CD4-positive, alpha-beta T cell (primary cell): ENCODE measurements around the gene RRAD. TPM values are rescaled to one million over a fixed set of nuclear protein-coding genes. Genes with fewer than 3 reads are reported as not detected.
A peak's percentile ranks its signal among the peaks of the same experiment; 100 is the strongest.
"Not testable (repeated sequence)": the region's sequence is repeated elsewhere in the genome, so short reads cannot be mapped to it uniquely, and the experiment has no call there.

Experiments used
- ATAC-seq: fragments of 200-7000 bp; cut with Tn5 transposase; one replicate; pipeline ENCODE4 v1.10.0; 2022; ENCODE audit warnings: mild to moderate bottlenecking; ENCODE audit not compliant: poor library complexity
- CTCF ChIA-PET: fragments of 350-600 bp; sonication (Branson Sonifier 250); formaldehyde crosslinking; loops from one replicate; lab custom pipeline; 2021; ENCODE audit warnings: antibody characterized with exemption, inconsistent platforms; lab: Charles Lee
- POLR2A ChIA-PET: fragments of 350-600 bp; sonication (Branson Sonifier 250); formaldehyde crosslinking; loops from one replicate; lab custom pipeline; 2021; ENCODE audit warnings: antibody characterized with exemption, inconsistent platforms; lab: Charles Lee
- DNase-seq, 14 experiments: peaks; one replicate each; pipeline ENCODE4 v3.0.0-alpha.2; 2013 to 2020; ENCODE audit warnings: mixed read lengths in 2 of 14
- H3K27ac ChIP-seq, 2 donors: one replicate each; pipeline versions ENCODE4 v1.5.1 to v1.7.0; 2013; ENCODE audit warnings: low read length in 2 of 2, low read depth in 1 of 2, mild to moderate bottlenecking in 1 of 2
- H3K27me3 ChIP-seq, 2 experiments: 1 replicate in 1 of 2; 2 replicates in 1 of 2; pipeline versions ENCODE4 v1.6.1 to v1.7.0; 2013; ENCODE audit warnings: low read length in 2 of 2, control low read depth in 1 of 2, mild to moderate bottlenecking in 1 of 2, moderate library complexity in 1 of 2; ENCODE audit not compliant: insufficient read depth in 2 of 2, control insufficient read depth in 1 of 2
- H3K36me3 ChIP-seq: one replicate; pipeline ENCODE4 v1.6.1; 2013; ENCODE audit warnings: low read length, control low read depth; ENCODE audit not compliant: insufficient read depth
- H3K4me1 ChIP-seq: one replicate; pipeline ENCODE4 v1.6.1; 2013; ENCODE audit warnings: low read length, control low read depth; ENCODE audit not compliant: insufficient read depth
- H3K4me3 ChIP-seq: one replicate; pipeline ENCODE4 v1.5.1; 2013; ENCODE audit warnings: mild to moderate bottlenecking, low read length, moderate library complexity
- H3K9me3 ChIP-seq, 2 experiments: 1 replicate in 1 of 2; 2 replicates in 1 of 2; pipeline versions ENCODE4 v1.6.1 to v1.7.0; 2013; ENCODE audit warnings: low read length in 2 of 2, mild to moderate bottlenecking in 2 of 2, control low read depth in 1 of 2, moderate library complexity in 1 of 2; ENCODE audit not compliant: control insufficient read depth in 1 of 2, insufficient read depth in 1 of 2
- H3K27ac Mint-ChIP-seq: one replicate; pipeline ENCODE4 v1.8.0; 2020; ENCODE audit warnings: mixed read lengths
- H3K27me3 Mint-ChIP-seq: one replicate; pipeline ENCODE4 v1.8.0; 2021; ENCODE audit warnings: mixed read lengths
- H3K36me3 Mint-ChIP-seq: one replicate; pipeline ENCODE4 v1.8.0; 2021; ENCODE audit warnings: low read depth, mixed read lengths
- H3K4me1 Mint-ChIP-seq: one replicate; pipeline ENCODE4 v1.8.0; 2021; ENCODE audit warnings: low read depth, mixed read lengths
- H3K4me3 Mint-ChIP-seq: one replicate; pipeline ENCODE4 v1.8.0; 2020; ENCODE audit warnings: mild to moderate bottlenecking, mixed read lengths
- H3K9me3 Mint-ChIP-seq: one replicate; pipeline ENCODE4 v1.8.0; 2020; ENCODE audit warnings: mixed read lengths
- CTCF ChIP-seq: fragments of 200-600 bp; IDR thresholded peaks from one replicate; pipeline ENCODE4 v1.8.0; 2022; ENCODE audit warnings: antibody characterized with exemption, mild to moderate bottlenecking
- intact Hi-C, 2 experiments: fragments of 100-400 bp; cut with DNase I in 1 of 2; cut with micrococcal nuclease in 1 of 2; formaldehyde crosslinking; loops; one replicate each; pipeline versions ENCODE4 v1.15.1 to v1.9.0; 2023 to 2025; cut with DNase I, micrococcal nuclease
- polyA plus RNA-seq, 2 donors: library from polyadenylated mRNA; unstranded; fragments of 120-200 nt; gene quantifications; one replicate each; pipeline ENCODE4 v1.2.1, GENCODE V29; 2013
- total RNA-seq, 174 experiments: library from RNA in 2 of 174; stranded (reverse) in 2 of 174; gene quantifications; one replicate each; pipeline ENCODE4 v1.2.3 and lab custom pipeline; 2021 to 2026

RRAD gene
- total RNA-seq: under 1 TPM; 0.28 to 0.49 TPM
- polyA plus RNA-seq (2013, experiment 1 of 2): 0.21 TPM
- polyA plus RNA-seq (2013, experiment 2 of 2): 0.67 TPM
- 0 to 19.5 (median 0.40) reads per million in 172 experiments for total RNA-seq (lab: John Stamatoyannopoulos, UW)

- Mint-ChIP-seq H3K4me3 (peak within 1 kb of the TSS; percentile 78), H3K36me3 (peaks cover 2% of the 10 kb centered on the region), H3K27me3 (peaks cover 56% of the 10 kb centered on the region), H3K4me1 (peaks cover 7% of the 10 kb centered on the region), H3K27ac (no peak within 1 kb of the TSS), H3K9me3 (no peaks in the 10 kb centered on the region)
- H3K4me3 ChIP-seq: no peak within 1 kb of the TSS
- intact Hi-C loops: no loop called here
- ATAC-seq (peak; percentile 16), DNase-seq (peak in 2 of 14 experiments; percentile 40 to 55)
- no peak for TF ChIP-seq CTCF
- H3K9me3 ChIP-seq: peaks cover 0 to 11% of the 10 kb centered on the region in 2 experiments
- peaks cover 16% of the 10 kb centered on the region for H3K4me1 ChIP-seq
- H3K27me3 ChIP-seq: peaks cover 28 to 43% of the 10 kb centered on the region in 2 experiments
- no peak within 1 kb of the TSS for H3K27ac ChIP-seq
- H3K36me3 ChIP-seq: no peaks in the 10 kb centered on the region
- CTCF ChIA-PET: interaction anchor here (1.8 kb wide), 1 partner anchor 52 kb away, joined by 4 read pairs; no protein-coding TSS in a partner anchor
- POLR2A ChIA-PET: no interaction called here
Observed at GRCh38 chr16:66925322-66925840, at the start of gene RRAD. RRAD (minus strand) TSS chr16:66925535; CDS start chr16:66925179, 356 bp downstream.

GRCh38 chr16:66974932-66975246 is 49.6 kb upstream of the RRAD start:
- H3K4me1 Mint-ChIP-seq, H3K9me3 Mint-ChIP-seq, H3K27me3 ChIP-seq, H3K27ac Mint-ChIP-seq, H3K36me3 ChIP-seq, POLR2A ChIA-PET, H3K36me3 Mint-ChIP-seq, H3K9me3 ChIP-seq, ATAC-seq, H3K27ac ChIP-seq, H3K27me3 Mint-ChIP-seq: not testable (repeated sequence)
- H3K4me3 ChIP-seq: peak overlapping the region; percentile 16
- CTCF ChIA-PET: interaction anchor here (1.5 to 2.7 kb wide), 2 partner anchors 80 to 180 kb away, joined by 3 to 13 read pairs; no protein-coding TSS in a partner anchor
- intact Hi-C loops: loop anchor here (5.0 to 10.0 kb wide), 4 partner anchors 422 to 492 kb away; partner anchors contain the start of gene ZDHHC1 (in 2 of the 2)
- H3K4me3 Mint-ChIP-seq: peak overlapping the region; percentile 85
- peaks cover 12% of the 10 kb centered on the region for H3K4me1 ChIP-seq
- DNase-seq: peak in 10 of 14 experiments; percentile 10 to 68 (median 29)

GRCh38 chr16:66974156-66974931 is 49.0 kb upstream of the RRAD start:
- H3K9me3 Mint-ChIP-seq, H3K4me3 ChIP-seq, ATAC-seq, H3K27ac Mint-ChIP-seq, POLR2A ChIA-PET, H3K9me3 ChIP-seq, H3K27me3 ChIP-seq, H3K36me3 ChIP-seq, H3K4me1 Mint-ChIP-seq, H3K27me3 Mint-ChIP-seq, H3K36me3 Mint-ChIP-seq, H3K27ac ChIP-seq, DNase-seq: not testable (repeated sequence)
- peaks cover 12% of the 10 kb centered on the region for H3K4me1 ChIP-seq
- intact Hi-C loops: loop anchor here in 1 of 2 experiments (10.0 kb wide), 1 partner anchor 440 kb away; the partner anchor contains the start of gene ZDHHC1
- peak overlapping the region; percentile 85 for H3K4me3 Mint-ChIP-seq
- CTCF ChIA-PET: interaction anchor here (1.0 to 2.7 kb wide), 3 partner anchors 13 to 181 kb away, joined by 3 to 13 read pairs (median 3); partner anchors contain the start of gene CES3

GRCh38 chr16:66973716-66974115 is 48.4 kb upstream of the RRAD start:
- Histone ChIP-seq H3K4me3 (no peak overlapping the region), H3K4me1 (peaks cover 12% of the 10 kb centered on the region), H3K9me3 (no peaks in the 10 kb centered on the region), H3K27me3 (no peaks in the 10 kb centered on the region), H3K36me3 (no peaks in the 10 kb centered on the region), H3K27ac (no peak overlapping the region)
- POLR2A ChIA-PET: no interaction called here
- peaks cover 3% of the 10 kb centered on the region for H3K27me3 Mint-ChIP-seq
- CTCF ChIA-PET: interaction anchor here (1.0 kb wide), 1 partner anchor 13 kb away, joined by 3 read pairs; the partner anchor contains the start of gene CES3
- H3K9me3 Mint-ChIP-seq: no peaks in the 10 kb centered on the region
- no peak overlapping the region for H3K4me3 Mint-ChIP-seq
- H3K36me3 Mint-ChIP-seq: no peaks in the 10 kb centered on the region
- intact Hi-C loops: loop anchor here in 1 of 2 experiments (10.0 kb wide), 1 partner anchor 441 kb away; the partner anchor contains the start of gene ZDHHC1
- no peak for DNase-seq
- no peak overlapping the region for H3K27ac Mint-ChIP-seq
- ATAC-seq: no peak
- H3K4me1 Mint-ChIP-seq: peaks cover 5% of the 10 kb centered on the region
- TF ChIP-seq CTCF: no peak
